ENCODE results near the gene RRP1B. TPM values are rescaled to one million over a fixed set of nuclear protein-coding genes. Genes with fewer than 3 reads are reported as not detected.
"Not testable (repeated sequence)": the region's sequence is repeated elsewhere in the genome, so short reads cannot be mapped to it uniquely, and the experiment has no call there.

Gene RRP1B
- total RNA-seq, 2 donors from 2014 or later, result 52.6 to 62.0 TPM

DNA sequence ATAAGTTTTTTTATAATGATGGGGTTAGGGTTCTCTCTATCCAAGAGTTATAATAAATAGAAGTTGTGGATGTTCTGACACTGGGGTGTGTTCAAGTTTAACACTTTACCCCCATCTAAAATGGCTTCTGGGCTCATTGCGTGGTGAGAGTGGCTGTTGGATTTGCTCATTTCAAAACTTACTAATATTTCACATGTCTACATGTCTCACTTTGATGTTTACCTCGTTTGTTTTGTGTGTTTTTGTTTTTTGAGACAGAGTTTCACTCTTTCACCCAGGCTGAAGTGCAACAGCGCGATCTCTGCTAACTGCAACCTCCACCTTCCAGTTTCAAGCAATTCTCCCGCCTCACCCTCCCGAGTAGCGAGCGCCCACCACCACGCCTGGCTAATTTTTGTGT lies 3.7 kb downstream of the RRP1B start:
- ATAC-seq (replicated peaks in 1 of 2) (peak in 1 of 2 donors; percentile 6), DNase-seq (no peak)
- Mint-ChIP-seq H3K4me3 (peak overlapping the region; percentile 5 to 95), H3K9me3 (peaks cover 2% of the 10 kb centered on the region in 2 donors), H3K36me3 (ENCODE audit: insufficient read depth in 2 of 2) (peaks cover 22 to 38% of the 10 kb centered on the region in 2 donors), H3K27me3 (ENCODE audit: low read depth) (no peaks in the 10 kb centered on the region), H3K27ac (peak overlapping the region; percentile 84), H3K4me1 (ENCODE audit: low read depth) (peaks cover 80% of the 10 kb centered on the region)

DNA sequence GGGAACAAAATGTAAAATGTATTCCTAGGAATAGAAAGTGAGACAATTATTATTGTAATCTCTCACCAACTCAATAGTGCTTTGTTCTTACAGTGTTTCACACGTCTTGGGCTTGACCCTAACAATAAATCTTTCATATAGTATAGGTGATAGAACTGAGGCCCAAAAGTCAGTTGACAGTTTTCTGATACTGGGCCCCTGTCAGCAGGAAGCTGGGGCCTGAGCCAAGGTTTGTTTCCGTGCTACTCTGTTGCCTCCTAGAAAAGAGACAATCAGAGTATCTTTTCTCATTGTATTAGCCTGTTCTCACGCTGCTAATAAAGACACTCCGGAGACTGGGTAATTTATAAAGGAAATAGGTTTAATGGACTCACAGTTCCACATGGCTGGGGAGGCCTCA lies 5.0 kb downstream of the RRP1B start:
- Mint-ChIP-seq H3K4me1 (ENCODE audit: low read depth) (peaks cover 79% of the 10 kb centered on the region), H3K27ac (peak overlapping the region; percentile 58), H3K36me3 (ENCODE audit: insufficient read depth in 2 of 2) (peaks cover 22 to 38% of the 10 kb centered on the region in 2 donors), H3K4me3 (peak overlapping the region in 1 of 2 donors; percentile 42), H3K27me3 (ENCODE audit: low read depth) (no peaks in the 10 kb centered on the region), H3K9me3 (peaks cover 2% of the 10 kb centered on the region in 2 donors)
- ATAC-seq (replicated peaks in 1 of 2), result no peak
- no peak for DNase-seq

DNA sequence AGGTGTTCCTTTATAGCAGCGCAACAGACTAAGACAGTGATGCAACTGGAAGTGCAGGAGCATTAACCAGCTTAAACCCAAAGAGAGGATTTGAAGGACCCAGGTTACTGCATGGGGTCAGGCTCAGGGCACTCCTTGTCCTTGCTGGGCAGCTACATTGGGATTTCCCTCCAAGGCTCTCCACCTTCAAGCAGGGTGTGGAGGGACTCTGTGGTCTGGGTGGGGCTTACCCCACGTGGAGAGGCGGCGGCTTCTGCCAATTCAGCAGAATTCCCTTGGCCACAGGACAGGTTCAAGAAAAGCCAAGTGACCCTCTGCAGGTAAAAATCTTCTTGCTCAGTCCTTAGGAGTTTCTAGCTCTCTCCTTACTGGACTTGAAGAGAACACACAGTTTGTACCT lies 6.5 kb downstream of the RRP1B start:
- peaks cover 2% of the 10 kb centered on the region in 2 donors for H3K9me3 Mint-ChIP-seq

DNA sequence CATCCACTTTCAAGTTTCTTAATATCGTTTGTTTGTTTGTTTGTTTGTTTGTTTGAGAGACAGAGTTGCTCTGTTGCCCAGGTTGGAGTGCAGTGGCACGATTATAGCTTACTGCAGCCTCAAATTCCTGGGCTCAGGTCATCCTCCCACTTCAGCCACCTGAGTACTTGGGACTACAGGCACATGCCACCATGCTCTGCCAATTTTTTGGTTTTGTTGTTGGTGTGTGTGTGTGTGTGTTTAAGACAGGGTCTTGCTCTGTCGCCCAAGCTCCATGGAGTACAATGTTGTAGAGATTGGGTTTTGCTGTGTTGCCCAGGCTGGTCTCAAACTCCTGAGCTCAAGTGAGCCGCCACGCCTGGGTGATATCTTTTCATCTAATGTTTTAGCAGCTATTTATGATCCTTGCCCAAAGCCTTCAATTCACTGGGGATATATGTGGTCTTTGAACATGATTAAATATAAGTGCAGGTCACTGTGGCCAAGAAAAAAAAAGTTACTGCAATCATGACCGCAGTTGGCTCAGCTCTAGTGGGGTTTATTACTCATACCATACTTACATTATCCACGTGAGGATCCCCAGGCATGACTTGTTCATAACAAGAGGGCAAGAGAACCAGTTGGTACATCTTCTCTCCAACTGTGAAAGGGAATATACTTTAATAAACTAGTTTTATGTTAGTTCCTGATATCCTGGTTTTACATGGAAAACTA lies 8.0 kb downstream of the RRP1B start:
- DNase-seq, result peak; percentile 15 to 46
- peak; percentile 89 to 91 for ATAC-seq (replicated peaks in 1 of 2)
- H3K36me3 Mint-ChIP-seq (ENCODE audit: insufficient read depth in 2 of 2), result peaks cover 20 to 37% of the 10 kb centered on the region in 2 donors
- peak overlapping the region; percentile 91 for H3K27ac Mint-ChIP-seq
- H3K27me3 Mint-ChIP-seq (ENCODE audit: low read depth), result no peaks in the 10 kb centered on the region
- peaks cover 2% of the 10 kb centered on the region in 2 donors for H3K9me3 Mint-ChIP-seq
- peak overlapping the region; percentile 11 to 74 for H3K4me3 Mint-ChIP-seq
- peaks cover 56% of the 10 kb centered on the region for H3K4me1 Mint-ChIP-seq (ENCODE audit: low read depth)

More for the DNA sequence above, 6.5 kb downstream of the RRP1B start:
- peaks cover 22 to 36% of the 10 kb centered on the region in 2 donors for H3K36me3 Mint-ChIP-seq (ENCODE audit: insufficient read depth in 2 of 2)
- H3K4me1 Mint-ChIP-seq (ENCODE audit: low read depth), result peaks cover 71% of the 10 kb centered on the region
- H3K4me3 Mint-ChIP-seq, result no peak overlapping the region
- H3K27ac Mint-ChIP-seq, result peak overlapping the region; percentile 10
- no peak for DNase-seq
- no peak for ATAC-seq (replicated peaks in 1 of 2)
- no peaks in the 10 kb centered on the region for H3K27me3 Mint-ChIP-seq (ENCODE audit: low read depth)

DNA sequence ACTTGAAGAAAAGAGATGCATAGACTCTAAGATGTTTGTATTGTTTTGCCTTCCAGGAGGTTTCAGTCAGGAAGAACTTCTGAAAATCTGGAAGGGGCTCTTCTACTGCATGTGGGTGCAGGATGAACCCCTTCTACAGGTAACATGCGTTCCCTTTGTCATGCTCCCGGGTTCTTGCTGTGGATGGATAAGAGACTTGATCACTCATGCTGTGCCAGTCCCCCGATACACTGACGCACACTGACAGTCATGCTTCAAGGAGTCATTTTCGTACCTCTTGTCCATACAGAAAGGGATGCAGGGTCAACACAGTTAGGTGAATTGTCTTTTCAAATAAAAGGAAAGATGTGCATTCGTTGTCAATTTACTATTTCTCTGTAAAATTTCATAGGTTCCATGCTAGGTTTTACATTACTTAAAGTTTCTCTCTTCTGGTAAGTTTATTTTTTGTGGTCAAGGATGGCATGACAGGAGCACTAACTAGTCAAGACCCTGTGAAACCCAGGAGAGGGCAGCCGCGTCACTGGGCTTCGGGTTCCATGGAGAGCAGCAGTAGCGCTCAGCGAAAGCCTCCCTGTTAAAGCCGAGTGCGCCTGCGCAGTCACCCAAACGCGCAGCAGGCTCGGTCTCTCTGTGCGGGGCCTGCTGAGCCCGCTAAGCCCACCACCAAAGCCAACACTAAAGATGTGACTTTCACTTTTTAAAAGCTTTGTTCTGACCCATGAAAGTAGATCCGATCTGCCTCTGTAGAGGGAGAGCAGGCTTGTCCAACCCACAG lies 10.7 kb downstream of the RRP1B start:
- H3K36me3 Mint-ChIP-seq (ENCODE audit: insufficient read depth in 2 of 2), result peaks cover 16 to 37% of the 10 kb centered on the region in 2 donors

DNA sequence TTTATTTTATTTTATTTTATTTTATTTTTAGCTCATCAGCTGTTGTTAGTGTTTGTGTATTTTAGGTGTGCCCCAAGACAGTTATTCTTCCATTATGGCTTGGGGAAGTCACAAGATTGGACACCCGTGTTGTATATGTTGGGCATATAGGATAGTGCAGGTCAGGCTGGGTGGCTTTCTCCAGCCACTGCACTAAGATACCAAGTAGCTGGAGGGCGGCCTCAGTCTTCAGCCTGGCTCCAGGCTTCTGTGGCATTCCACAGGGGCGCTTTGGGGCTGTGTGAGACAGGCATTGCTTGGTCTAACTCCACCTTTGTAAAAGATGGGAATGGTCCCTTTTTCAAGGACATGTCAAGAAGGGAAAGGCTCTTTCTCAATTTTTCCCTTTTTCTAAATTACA lies 16.5 kb downstream of the RRP1B start:
- Mint-ChIP-seq H3K36me3 (ENCODE audit: insufficient read depth in 2 of 2) (peaks cover 8 to 29% of the 10 kb centered on the region in 2 donors), H3K27me3 (ENCODE audit: low read depth) (no peaks in the 10 kb centered on the region), H3K9me3 (no peaks in the 10 kb centered on the region), H3K4me3 (no peak overlapping the region), H3K4me1 (ENCODE audit: low read depth) (no peaks in the 10 kb centered on the region), H3K27ac (no peak overlapping the region)
- no peak for DNase-seq
- ATAC-seq (replicated peaks in 1 of 2), result no peak

More for the DNA sequence above, 10.7 kb downstream of the RRP1B start:
- peak overlapping the region; percentile 58 for H3K27ac Mint-ChIP-seq
- peaks cover 2% of the 10 kb centered on the region in 2 donors for H3K9me3 Mint-ChIP-seq
- peaks cover 32% of the 10 kb centered on the region for H3K4me1 Mint-ChIP-seq (ENCODE audit: low read depth)
- no peak for DNase-seq
- ATAC-seq (replicated peaks in 1 of 2), result no peak
- no peaks in the 10 kb centered on the region for H3K27me3 Mint-ChIP-seq (ENCODE audit: low read depth)
- H3K4me3 Mint-ChIP-seq, result no peak overlapping the region

DNA sequence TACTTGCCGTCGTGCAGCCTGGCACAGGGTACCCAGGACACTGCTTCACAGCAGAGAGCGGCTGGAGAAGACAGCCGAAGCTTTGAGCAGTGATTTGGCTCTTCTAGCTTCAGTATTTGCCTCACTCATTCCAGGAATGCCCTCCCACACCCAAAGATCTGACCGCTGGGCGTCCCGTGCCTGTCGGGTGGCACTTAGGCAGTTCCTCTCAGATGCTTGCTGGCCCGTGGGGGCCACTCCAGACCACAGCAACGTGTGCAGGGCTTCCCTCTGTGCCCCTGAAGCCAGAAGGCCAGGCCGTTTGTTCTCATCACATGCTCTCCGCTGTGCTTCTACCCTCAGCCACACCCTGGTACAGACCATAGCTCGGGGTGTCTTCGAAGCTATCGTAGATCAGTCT lies 17.0 kb downstream of the RRP1B start:
- Mint-ChIP-seq H3K36me3 (ENCODE audit: insufficient read depth in 2 of 2) (peaks cover 8 to 26% of the 10 kb centered on the region in 2 donors), H3K9me3 (no peaks in the 10 kb centered on the region), H3K4me3 (no peak overlapping the region), H3K27ac (no peak overlapping the region), H3K27me3 (ENCODE audit: low read depth) (no peaks in the 10 kb centered on the region), H3K4me1 (ENCODE audit: low read depth) (no peaks in the 10 kb centered on the region)
- DNase-seq, result no peak
- ATAC-seq (replicated peaks in 1 of 2), result no peak

DNA sequence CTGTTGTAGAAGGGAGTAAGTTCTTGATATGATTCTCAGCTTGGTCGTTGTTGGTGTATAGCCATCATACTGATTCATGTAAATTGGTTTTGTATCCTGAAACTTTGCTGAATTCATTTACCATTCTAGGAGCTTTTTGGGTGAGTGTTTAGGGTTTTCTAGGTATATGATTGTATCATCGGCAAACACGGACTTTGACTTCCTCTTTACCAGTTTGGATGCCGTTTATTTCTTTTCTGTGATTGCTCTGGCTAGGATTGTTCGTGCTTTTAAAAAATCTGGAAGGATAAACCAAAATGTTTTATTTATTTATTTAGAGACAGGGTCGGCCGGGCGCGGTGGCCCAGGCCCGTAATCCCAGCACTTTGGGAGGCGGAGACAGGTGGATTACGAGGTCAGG lies 20.6 kb downstream of the RRP1B start:
- Mint-ChIP-seq H3K4me1 (ENCODE audit: low read depth) (no peaks in the 10 kb centered on the region), H3K9me3 (no peaks in the 10 kb centered on the region), H3K27ac (peak overlapping the region; percentile 9), H3K4me3 (no peak overlapping the region), H3K27me3 (ENCODE audit: low read depth) (no peaks in the 10 kb centered on the region), H3K36me3 (ENCODE audit: insufficient read depth in 2 of 2) (peaks cover 12 to 26% of the 10 kb centered on the region in 2 donors)
- ATAC-seq (replicated peaks in 1 of 2) (no peak), DNase-seq (no peak)

DNA sequence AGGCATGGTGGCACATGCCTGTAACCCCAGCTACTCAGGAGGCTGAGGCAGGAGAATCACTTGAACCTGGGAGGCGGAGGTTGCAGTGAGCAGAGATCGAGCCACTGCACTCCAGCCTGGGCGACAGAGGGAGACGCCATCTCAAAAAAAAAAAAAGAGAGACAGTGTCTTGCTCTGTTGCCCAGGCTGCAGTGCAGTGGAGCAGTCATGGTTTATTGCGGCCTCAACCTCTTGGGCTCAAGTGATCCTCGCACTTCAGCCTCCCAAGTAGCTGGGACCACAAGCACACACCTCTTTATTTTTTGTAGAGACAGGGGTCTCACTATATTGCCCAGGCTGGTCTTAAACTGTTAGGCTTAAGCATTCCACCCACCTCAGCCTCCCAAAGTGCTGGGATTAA lies 21.1 kb downstream of the RRP1B start:
- peaks cover 12 to 28% of the 10 kb centered on the region in 2 donors for H3K36me3 Mint-ChIP-seq (ENCODE audit: insufficient read depth in 2 of 2)
- H3K4me1 Mint-ChIP-seq (ENCODE audit: low read depth); DNase-seq; H3K27ac Mint-ChIP-seq; ATAC-seq (replicated peaks in 1 of 2); H3K9me3 Mint-ChIP-seq; H3K27me3 Mint-ChIP-seq (ENCODE audit: low read depth); H3K4me3 Mint-ChIP-seq: not testable (repeated sequence)

DNA sequence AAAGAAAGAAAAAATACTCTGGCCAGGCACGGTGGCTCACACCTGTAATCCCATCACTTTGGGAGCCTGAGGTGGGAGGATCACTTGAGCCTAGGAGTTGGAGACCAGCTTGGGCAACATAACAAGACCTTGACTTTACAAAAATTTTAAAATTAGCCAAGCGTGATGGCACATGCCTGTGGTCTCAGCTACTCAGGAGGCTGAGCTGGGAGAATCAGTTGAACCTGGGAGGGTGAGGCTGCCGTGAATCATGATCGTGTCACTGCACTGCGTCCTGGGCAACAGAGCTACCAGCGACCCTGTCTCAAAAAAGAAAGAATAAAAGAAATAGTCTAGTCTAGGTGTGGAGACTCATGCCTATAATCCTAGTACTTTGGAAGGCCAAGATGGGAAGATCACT lies 22.3 kb downstream of the RRP1B start:
- Mint-ChIP-seq H3K27me3 (ENCODE audit: low read depth) (no peaks in the 10 kb centered on the region), H3K36me3 (ENCODE audit: insufficient read depth in 2 of 2) (peaks cover 14 to 33% of the 10 kb centered on the region in 2 donors)
- ATAC-seq (replicated peaks in 1 of 2), result no peak

DNA sequence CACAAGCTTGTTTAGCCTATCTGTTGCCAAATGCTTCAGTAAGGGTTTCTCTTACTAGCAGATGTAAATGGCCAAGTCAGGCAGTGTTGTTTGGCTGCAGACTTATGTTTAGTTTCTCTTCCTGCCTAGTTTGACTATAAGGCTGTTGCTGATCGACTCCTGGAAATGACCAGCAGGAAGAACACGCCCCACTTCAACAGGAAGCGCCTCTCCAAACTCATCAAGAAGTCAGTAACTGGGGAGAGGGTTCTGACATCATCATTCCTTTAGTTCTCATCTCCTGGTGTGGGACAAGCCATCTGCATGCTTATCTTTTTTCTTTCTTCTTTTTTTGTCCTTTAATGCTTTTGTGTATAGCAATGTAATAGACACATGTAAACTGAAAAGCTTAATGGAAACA lies 25.1 kb downstream of the RRP1B start:
- Mint-ChIP-seq H3K27ac (peak overlapping the region; percentile 25), H3K9me3 (no peaks in the 10 kb centered on the region), H3K4me1 (ENCODE audit: low read depth) (no peaks in the 10 kb centered on the region), H3K27me3 (ENCODE audit: low read depth) (no peaks in the 10 kb centered on the region), H3K36me3 (ENCODE audit: insufficient read depth in 2 of 2) (peaks cover 12 to 39% of the 10 kb centered on the region in 2 donors), H3K4me3 (no peak overlapping the region)
- no peak for DNase-seq
- no peak for ATAC-seq (replicated peaks in 1 of 2)

More for the DNA sequence above, 22.3 kb downstream of the RRP1B start:
- Mint-ChIP-seq H3K4me1 (ENCODE audit: low read depth) (no peaks in the 10 kb centered on the region), H3K27ac (no peak overlapping the region), H3K9me3 (no peaks in the 10 kb centered on the region), H3K4me3 (no peak overlapping the region)
- no peak for DNase-seq

DNA sequence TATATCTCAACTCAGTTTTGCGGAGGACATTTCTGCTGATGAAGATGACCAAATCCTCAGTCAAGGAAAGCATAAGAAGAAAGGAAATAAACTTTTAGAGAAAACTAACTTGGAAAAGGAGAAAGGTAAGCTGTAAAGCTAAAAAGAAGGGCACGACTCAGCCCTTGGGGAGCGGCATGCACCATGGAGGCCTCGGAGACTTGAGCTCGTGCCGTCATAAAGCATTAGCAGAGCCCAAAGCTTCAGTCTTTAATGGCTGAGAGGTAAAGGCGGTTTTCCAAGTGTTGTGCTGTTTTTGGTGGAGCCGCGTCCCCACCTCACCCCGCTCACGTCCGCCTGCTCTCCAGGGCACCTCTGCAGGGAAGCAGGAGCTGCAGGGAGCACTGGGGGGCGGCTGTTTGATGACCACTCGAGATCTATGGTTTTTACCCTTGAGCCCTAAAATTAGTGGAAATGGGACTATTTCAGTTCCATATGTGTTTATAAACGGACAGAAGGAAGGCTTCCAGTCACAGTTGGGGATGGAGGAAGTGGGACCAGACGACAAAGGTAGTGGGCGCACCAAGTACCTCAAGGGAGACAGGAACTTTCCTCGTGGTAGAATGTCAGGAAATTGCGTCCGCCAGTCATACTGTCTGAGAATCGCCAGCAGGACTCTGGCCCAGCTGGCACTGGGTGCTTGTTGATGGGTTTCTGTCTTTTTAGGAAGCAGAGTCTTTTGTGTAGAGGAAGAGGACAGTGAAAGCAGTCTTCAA lies 27.6 kb downstream of the RRP1B start:
- ATAC-seq (replicated peaks in 1 of 2), result no peak
- Mint-ChIP-seq H3K9me3 (no peaks in the 10 kb centered on the region), H3K27ac (peak overlapping the region; percentile 9), H3K27me3 (ENCODE audit: low read depth) (no peaks in the 10 kb centered on the region), H3K36me3 (ENCODE audit: insufficient read depth in 2 of 2) (peaks cover 14 to 33% of the 10 kb centered on the region in 2 donors), H3K4me3 (no peak overlapping the region), H3K4me1 (ENCODE audit: low read depth) (no peaks in the 10 kb centered on the region)
- DNase-seq, result no peak
